IMR-90 (cell line): ENCODE measurements around the gene IDH3B. TPM values are rescaled to one million over a fixed set of nuclear protein-coding genes. Genes with fewer than 3 reads are reported as not detected.

Experiments
- ATAC-seq: fragments of 200-7000 bp; cut with Tn5 transposase; 2 replicates; pipeline ENCODE4 v1.9.1; 2020; ENCODE audit warnings: low read depth, mild to moderate bottlenecking, moderate library complexity
- BruUV-seq: library from RNA; stranded (reverse); fragments of 400-500 nt; replicated peaks from 2 replicates; lab custom pipeline; 2021; lab: Mats Ljungman, UMichigan
- CTCF ChIA-PET: fragments of 300-600 bp; formaldehyde crosslinking; extraction: SDS; loops from one replicate; lab custom pipeline; 2021; ENCODE audit warnings: antibody characterized with exemption; lab: Yijun Ruan, JAX
- POLR2A ChIA-PET: fragments of 300-600 bp; sonication (Branson Sonifier 250); formaldehyde crosslinking; loops from one replicate; lab custom pipeline; 2022; ENCODE audit warnings: antibody characterized with exemption; ENCODE audit not compliant: unreplicated experiment; lab: Charles Lee
- DNase-seq: peaks from one replicate; pipeline ENCODE4 v3.0.0; 2013
- H2AFZ ChIP-seq: replicated peaks from 2 replicates; pipeline ENCODE3; 2013; ENCODE audit warnings: low read length, mild to moderate bottlenecking; ENCODE audit not compliant: poor library complexity
- H2AK5ac ChIP-seq: 2 replicates; pipeline ENCODE4 v1.6.1; 2013; ENCODE audit warnings: low read depth, low read length, inconsistent platforms
- H2AK9ac ChIP-seq: replicated peaks from 2 replicates; pipeline ENCODE3; 2013; ENCODE audit warnings: mild to moderate bottlenecking, low read depth, low read length, moderate library complexity; ENCODE audit not compliant: poor library complexity
- H2BK120ac ChIP-seq: 2 replicates; pipeline ENCODE4 v1.6.1; 2013; ENCODE audit warnings: low read depth, low read length, inconsistent platforms
- H2BK15ac ChIP-seq: 3 replicates; pipeline ENCODE4 v1.6.1; 2013; ENCODE audit warnings: low read depth, low read length, inconsistent platforms
- H2BK20ac ChIP-seq: 2 replicates; pipeline ENCODE4 v1.6.1; 2013; ENCODE audit warnings: low read depth, mild to moderate bottlenecking, inconsistent platforms, low read length, moderate library complexity
- H2BK5ac ChIP-seq: 2 replicates; pipeline ENCODE4 v1.6.1; 2013; ENCODE audit warnings: mild to moderate bottlenecking, low read depth, low read length, inconsistent platforms; ENCODE audit not compliant: poor library complexity, severe bottlenecking
- H3K14ac ChIP-seq: replicated peaks from 2 replicates; pipeline ENCODE4 v1.6.1; 2013; ENCODE audit warnings: low read depth, low read length, inconsistent platforms
- H3K18ac ChIP-seq: 2 replicates; pipeline ENCODE4 v1.6.1; 2013; ENCODE audit warnings: low read depth, low read length, control low read depth
- H3K23ac ChIP-seq: 2 replicates; pipeline ENCODE4 v1.6.1; 2013; ENCODE audit warnings: low read depth, low read length, inconsistent platforms
- H3K27ac ChIP-seq: 2 replicates; pipeline ENCODE4 v1.5.1; 2013; ENCODE audit warnings: mild to moderate bottlenecking, control low read depth, low read length; ENCODE audit not compliant: insufficient read depth
- H3K27me3 ChIP-seq: 2 replicates; pipeline ENCODE4 v1.6.1; 2013; ENCODE audit warnings: low read length; ENCODE audit not compliant: control insufficient read depth, insufficient read depth
- H3K36me3 ChIP-seq: 2 replicates; pipeline ENCODE4 v1.6.1; 2013; ENCODE audit warnings: low read length, mixed read lengths; ENCODE audit not compliant: control insufficient read depth, insufficient read depth
- H3K4ac ChIP-seq: 2 replicates; pipeline ENCODE4 v1.6.1; 2013; ENCODE audit warnings: low read depth, low read length, inconsistent platforms
- H3K4me1 ChIP-seq: 2 replicates; pipeline ENCODE4 v1.6.1; 2013; ENCODE audit warnings: low read length, mixed read lengths; ENCODE audit not compliant: control insufficient read depth, insufficient read depth
- H3K4me2 ChIP-seq: 2 replicates; pipeline ENCODE4 v1.6.1; 2013; ENCODE audit warnings: low read depth, mild to moderate bottlenecking, control low read depth, low read length, moderate library complexity
- H3K4me3 ChIP-seq: 2 replicates; pipeline ENCODE4 v1.5.1; 2013; ENCODE audit warnings: low read depth, mild to moderate bottlenecking, control low read depth, low read length, moderate library complexity; ENCODE audit not compliant: insufficient read depth
- H3K56ac ChIP-seq: 2 replicates; pipeline ENCODE4 v1.6.1; 2013; ENCODE audit warnings: low read length, inconsistent platforms; ENCODE audit not compliant: insufficient read depth; ENCODE audit errors: extremely low read depth
- H3K79me1 ChIP-seq, 2 experiments: 2 replicates each; pipeline ENCODE4 v1.6.1; 2013; ENCODE audit warnings: low read length in 2 of 2, inconsistent platforms in 1 of 2, low read depth in 1 of 2
- H3K9ac ChIP-seq: 2 replicates; pipeline ENCODE4 v1.6.1; 2013; ENCODE audit warnings: low read depth, low read length, control low read depth
- H3K9me1 ChIP-seq: 2 replicates; pipeline ENCODE4 v1.6.1; 2013; ENCODE audit warnings: low read length, inconsistent platforms; ENCODE audit not compliant: insufficient read depth
- H3K9me3 ChIP-seq: 2 replicates; pipeline ENCODE4 v1.6.1; 2013; ENCODE audit warnings: low read length; ENCODE audit not compliant: control insufficient read depth, insufficient read depth
- H4K20me1 ChIP-seq: 2 replicates; pipeline ENCODE4 v1.6.1; 2013; ENCODE audit warnings: low read length, inconsistent platforms; ENCODE audit not compliant: insufficient read depth
- H4K5ac ChIP-seq: 2 replicates; pipeline ENCODE4 v1.6.1; 2013; ENCODE audit warnings: mild to moderate bottlenecking, low read depth, low read length, control low read depth
- H4K8ac ChIP-seq, 2 experiments: 2 replicates each; pipeline ENCODE4 v1.6.1; 2013; ENCODE audit warnings: low read depth in 2 of 2, low read length in 2 of 2, control low read depth in 1 of 2, inconsistent platforms in 1 of 2
- H4K91ac ChIP-seq: 2 replicates; pipeline ENCODE4 v1.6.1; 2013; ENCODE audit warnings: low read depth, low read length, inconsistent platforms; ENCODE audit not compliant: insufficient read depth
- BHLHE40 ChIP-seq: fragments of 150-350 bp; IDR thresholded peaks from 2 replicates; pipeline ENCODE4 v1.6.1; 2016; ENCODE audit warnings: mild to moderate bottlenecking, low read depth, low read length
- CEBPB ChIP-seq: IDR thresholded peaks from 2 replicates; pipeline ENCODE4 v1.6.1; 2012; ENCODE audit warnings: low read depth, low read length, improper control_type of control experiment
- CHD1 ChIP-seq: IDR thresholded peaks from 2 replicates; pipeline ENCODE4 v1.6.1; 2012; ENCODE audit warnings: low read depth, low read length, improper control_type of control experiment
- FOS ChIP-seq: fragments of 150-350 bp; IDR thresholded peaks from 2 replicates; pipeline ENCODE4 v1.6.1; 2016; ENCODE audit warnings: low read depth, low read length
- MAFK ChIP-seq: IDR thresholded peaks from 2 replicates; pipeline ENCODE4 v1.6.1; 2012; ENCODE audit warnings: low read depth, low read length, improper control_type of control experiment
- MAZ ChIP-seq: IDR thresholded peaks from 2 replicates; pipeline ENCODE4 v1.6.1; 2012; ENCODE audit warnings: low read depth, mild to moderate bottlenecking, low read length, improper control_type of control experiment, moderate library complexity, borderline replicate concordance
- MXI1 ChIP-seq: IDR thresholded peaks from 2 replicates; pipeline ENCODE4 v1.6.1; 2012; ENCODE audit warnings: low read depth, mild to moderate bottlenecking, low read length, moderate library complexity, borderline replicate concordance
- NFE2L2 ChIP-seq: fragments of 150-350 bp; IDR thresholded peaks from 2 replicates; pipeline ENCODE4 v1.6.1; 2016; ENCODE audit warnings: low read depth, mild to moderate bottlenecking, low read length
- POLR2A ChIP-seq: IDR thresholded peaks from 2 replicates; pipeline ENCODE4 v1.6.1; 2012; ENCODE audit warnings: mild to moderate bottlenecking, low read depth, low read length
- RAD21 ChIP-seq: IDR thresholded peaks from 2 replicates; pipeline ENCODE4 v1.6.1; 2012; ENCODE audit warnings: low read length, improper control_type of control experiment
- RCOR1 ChIP-seq: IDR thresholded peaks from 2 replicates; pipeline ENCODE4 v1.6.1; 2012; ENCODE audit warnings: mild to moderate bottlenecking, low read length, improper control_type of control experiment; ENCODE audit not compliant: insufficient replicate concordance
- RFX5 ChIP-seq: IDR thresholded peaks from 2 replicates; pipeline ENCODE4 v1.8.0; 2012; ENCODE audit warnings: low read depth, mild to moderate bottlenecking, low read length, moderate library complexity
- SMC3 ChIP-seq: fragments of 150-350 bp; IDR thresholded peaks from 2 replicates; pipeline ENCODE4 v1.6.1; 2016; ENCODE audit warnings: low read depth, mild to moderate bottlenecking, antibody characterized with exemption, low read length, moderate library complexity
- WGBS, 2 experiments: methylation state at CpG; one replicate each; pipeline versions ENCODE4 v1.1.5 to v1.1.7; 2013; ENCODE audit warnings: missing lambda C conversion rate in 2 of 2; ENCODE audit not compliant: insufficient read length in 1 of 2; ENCODE audit errors: extremely low coverage in 2 of 2; 5-methylcytosine and 5-hydroxymethylcytosine counted together
- dilution Hi-C: fragments of 300-500 bp; cut with HindIII; formaldehyde crosslinking; loops from one replicate; pipeline ENCODE4 v1.14.3; 2018; ENCODE audit warnings: low sequenced_read_pairs; ENCODE audit not compliant: unreplicated experiment
- in situ Hi-C: fragments of 300-500 bp; cut with MboI; formaldehyde crosslinking; loops from 3 replicates; pipeline ENCODE4 v1.14.3; 2019; ENCODE audit warnings: low sequenced_read_pairs, inconsistent platforms, mixed read lengths
- intact Hi-C: fragments of 100-400 bp; cut with micrococcal nuclease; formaldehyde crosslinking; loops from 2 replicates; pipeline ENCODE4 v1.10.0; 2022
- polyA plus RNA-seq, 3 experiments: library from polyadenylated mRNA; depleted of rRNA; stranded (reverse); fragments of >200 nt; gene quantifications; 2 replicates each; pipeline ENCODE4 v1.2.3, GENCODE V29; 2012; ENCODE audit warnings: low replicate concordance in 1 of 3
- total RNA-seq: library from RNA; depleted of rRNA; stranded (reverse); fragments of >200 nt; gene quantifications from 2 replicates; pipeline ENCODE4 v1.2.3, GENCODE V29; 2012
- TF ChIP-seq, protein P1 (sequence below): fragments of 150-350 bp; IDR thresholded peaks from 2 replicates; pipeline ENCODE4 v1.6.1; 2016; ENCODE audit warnings: low read depth, mild to moderate bottlenecking, low read length, moderate library complexity, borderline replicate concordance
- TF ChIP-seq, protein P2 (sequence below): conservative IDR thresholded peaks from 2 replicates; pipeline ENCODE4 v1.5.1; 2012; ENCODE audit warnings: mild to moderate bottlenecking, low read depth, low read length, improper control_type of control experiment
- TF ChIP-seq, protein P3 (sequence below): fragments of 150-350 bp; IDR thresholded peaks from 2 replicates; pipeline ENCODE4 v1.6.1; 2017; ENCODE audit warnings: mild to moderate bottlenecking, antibody characterized with exemption, low read length, low read depth

IDH3B gene
- total and polyA plus RNA-seq, 2 of the 4 experiments (the other 2 are of a cell fraction) = 151 to 160 TPM

DNA sequence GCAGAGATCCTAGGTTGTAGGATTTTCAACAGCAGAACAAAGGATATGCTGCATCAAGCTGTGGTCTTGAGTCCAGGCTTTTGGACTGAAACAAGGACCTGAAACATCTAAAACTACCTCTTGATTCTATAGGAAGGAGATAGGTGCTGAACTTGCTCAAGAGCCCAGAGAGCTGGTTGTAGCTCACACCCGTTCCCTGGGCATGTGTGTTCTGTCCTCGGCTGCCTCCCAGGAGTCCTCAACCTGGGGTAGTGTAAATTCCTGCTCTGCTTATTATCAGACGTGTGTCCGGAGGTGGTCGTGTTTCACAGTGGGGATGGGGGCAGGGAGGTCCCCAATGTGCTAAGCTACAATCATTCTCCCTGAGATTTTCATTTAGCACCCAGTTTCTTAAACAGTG lies 6.8 kb downstream of the IDH3B start:
- no CpG with 5 or more reads among the region's 5 CpGs for WGBS, 2 experiments
- ChIA-PET POLR2A (no interaction called here), CTCF (no interaction called here)
- dilution Hi-C loops (no loop called here), in situ Hi-C loops (no loop called here), intact Hi-C loops (no loop called here)
- Histone ChIP-seq H3K4me1 (peaks cover 5% of the 10 kb centered on the region), H3K9me3 (no peaks in the 10 kb centered on the region), H2AK5ac (no peak overlapping the region), H3K4ac (no peak overlapping the region), H3K4me2 (no peak overlapping the region), H4K5ac (no peak overlapping the region), H3K56ac (no peak overlapping the region), H4K20me1 (peaks cover 57% of the 10 kb centered on the region), H3K9ac (no peak overlapping the region), H3K4me3 (no peak overlapping the region), H2BK15ac (no peak overlapping the region), H2AFZ (no peak overlapping the region), H2AK9ac (no peak overlapping the region), H3K9me1 (peaks cover 13% of the 10 kb centered on the region), H2BK20ac (no peak overlapping the region), H3K27me3 (no peaks in the 10 kb centered on the region), H3K18ac (no peak overlapping the region), H3K36me3 (peaks cover 73% of the 10 kb centered on the region), H4K91ac (no peak overlapping the region), H3K14ac (no peak overlapping the region), H3K23ac (no peak overlapping the region), H3K79me1 (peaks cover 28 to 57% of the 10 kb centered on the region in 2 experiments), H2BK120ac (no peak overlapping the region), H4K8ac (no peak overlapping the region), H2BK5ac (no peak overlapping the region), H3K27ac (no peak overlapping the region)
- DNase-seq (no peak), ATAC-seq (no peak)
- BruUV-seq = no TSS peak
- TF ChIP-seq CEBPB (no peak), MXI1 (no peak), POLR2A (no peak), CHD1 (no peak), MAZ (no peak), RAD21 (no peak), RFX5 (no peak), BHLHE40 (no peak), MAFK (no peak), FOS (no peak), NFE2L2 (no peak), RCOR1 (no peak), SMC3 (no peak)
- TF ChIP-seq, protein P1, sequence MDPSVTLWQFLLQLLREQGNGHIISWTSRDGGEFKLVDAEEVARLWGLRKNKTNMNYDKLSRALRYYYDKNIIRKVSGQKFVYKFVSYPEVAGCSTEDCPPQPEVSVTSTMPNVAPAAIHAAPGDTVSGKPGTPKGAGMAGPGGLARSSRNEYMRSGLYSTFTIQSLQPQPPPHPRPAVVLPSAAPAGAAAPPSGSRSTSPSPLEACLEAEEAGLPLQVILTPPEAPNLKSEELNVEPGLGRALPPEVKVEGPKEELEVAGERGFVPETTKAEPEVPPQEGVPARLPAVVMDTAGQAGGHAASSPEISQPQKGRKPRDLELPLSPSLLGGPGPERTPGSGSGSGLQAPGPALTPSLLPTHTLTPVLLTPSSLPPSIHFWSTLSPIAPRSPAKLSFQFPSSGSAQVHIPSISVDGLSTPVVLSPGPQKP = no peak
- TF ChIP-seq, protein P2, sequence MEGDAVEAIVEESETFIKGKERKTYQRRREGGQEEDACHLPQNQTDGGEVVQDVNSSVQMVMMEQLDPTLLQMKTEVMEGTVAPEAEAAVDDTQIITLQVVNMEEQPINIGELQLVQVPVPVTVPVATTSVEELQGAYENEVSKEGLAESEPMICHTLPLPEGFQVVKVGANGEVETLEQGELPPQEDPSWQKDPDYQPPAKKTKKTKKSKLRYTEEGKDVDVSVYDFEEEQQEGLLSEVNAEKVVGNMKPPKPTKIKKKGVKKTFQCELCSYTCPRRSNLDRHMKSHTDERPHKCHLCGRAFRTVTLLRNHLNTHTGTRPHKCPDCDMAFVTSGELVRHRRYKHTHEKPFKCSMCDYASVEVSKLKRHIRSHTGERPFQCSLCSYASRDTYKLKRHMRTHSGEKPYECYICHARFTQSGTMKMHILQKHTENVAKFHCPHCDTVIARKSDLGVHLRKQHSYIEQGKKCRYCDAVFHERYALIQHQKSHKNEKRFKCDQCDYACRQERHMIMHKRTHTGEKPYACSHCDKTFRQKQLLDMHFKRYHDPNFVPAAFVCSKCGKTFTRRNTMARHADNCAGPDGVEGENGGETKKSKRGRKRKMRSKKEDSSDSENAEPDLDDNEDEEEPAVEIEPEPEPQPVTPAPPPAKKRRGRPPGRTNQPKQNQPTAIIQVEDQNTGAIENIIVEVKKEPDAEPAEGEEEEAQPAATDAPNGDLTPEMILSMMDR = no peak
- TF ChIP-seq, protein P3, sequence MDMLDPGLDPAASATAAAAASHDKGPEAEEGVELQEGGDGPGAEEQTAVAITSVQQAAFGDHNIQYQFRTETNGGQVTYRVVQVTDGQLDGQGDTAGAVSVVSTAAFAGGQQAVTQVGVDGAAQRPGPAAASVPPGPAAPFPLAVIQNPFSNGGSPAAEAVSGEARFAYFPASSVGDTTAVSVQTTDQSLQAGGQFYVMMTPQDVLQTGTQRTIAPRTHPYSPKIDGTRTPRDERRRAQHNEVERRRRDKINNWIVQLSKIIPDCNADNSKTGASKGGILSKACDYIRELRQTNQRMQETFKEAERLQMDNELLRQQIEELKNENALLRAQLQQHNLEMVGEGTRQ = no peak
